HG02884 (cell line): Measurements from ENCODE around the gene BAG3.
A peak's percentile ranks its signal among the peaks of the same experiment; 100 is the strongest.
"Not testable (repeated sequence)": the region's sequence is repeated elsewhere in the genome, so short reads cannot be mapped to it uniquely, and the experiment has no call there.

Experiments used
- ATAC-seq: cut with Tn5 transposase; IDR thresholded peaks from one replicate; pipeline ENCODE4 v1.9.1; 2021; ENCODE audit warnings: mild to moderate bottlenecking, moderate library complexity; ENCODE audit not compliant: unreplicated experiment

BAG3 gene

GRCh38 chr10:119650692-119651513, at the start of gene BAG3:
Gene BAG3, plus strand, starts transcription at chr10:119651380. Its CDS starts 296 bp downstream, at chr10:119651676.
- ATAC-seq: peak; percentile 66

- ATAC-seq: no peak
Measured at GRCh38 chr10:119602241-119603095, 48.7 kb upstream of the BAG3 start.

- no peak for ATAC-seq
Measured at GRCh38 chr10:119604468-119604867, 46.7 kb upstream of the BAG3 start.

GRCh38 chr10:119608316-119609155, 42.6 kb upstream of the BAG3 start:
- no peak for ATAC-seq

GRCh38 chr10:119609516-119609915, 41.7 kb upstream of the BAG3 start:
- ATAC-seq: no peak

- no peak for ATAC-seq
Measured at GRCh38 chr10:119611433-119611832, 39.7 kb upstream of the BAG3 start.

GRCh38 chr10:119613741-119614140, 37.4 kb upstream of the BAG3 start:
- no peak for ATAC-seq

- ATAC-seq: no peak
Measured at GRCh38 chr10:119614686-119615085, 36.5 kb upstream of the BAG3 start.

GRCh38 chr10:119616882-119617570, 34.2 kb upstream of the BAG3 start:
- no peak for ATAC-seq

- ATAC-seq: no peak
Measured at GRCh38 chr10:119619215-119619614, 32.0 kb upstream of the BAG3 start.

- ATAC-seq: not testable (repeated sequence)
Measured at GRCh38 chr10:119619811-119620210, 31.4 kb upstream of the BAG3 start.

- no peak for ATAC-seq
Measured at GRCh38 chr10:119620241-119621077, 30.7 kb upstream of the BAG3 start.

GRCh38 chr10:119621078-119621384, 30.1 kb upstream of the BAG3 start:
- no peak for ATAC-seq

GRCh38 chr10:119625570-119626280, 25.5 kb upstream of the BAG3 start:
- no peak for ATAC-seq

GRCh38 chr10:119630300-119630699, 20.9 kb upstream of the BAG3 start:
- ATAC-seq: no peak

- ATAC-seq: no peak
Measured at GRCh38 chr10:119633538-119634218, 17.5 kb upstream of the BAG3 start.

- ATAC-seq: no peak
Measured at GRCh38 chr10:119634219-119634544, 17.0 kb upstream of the BAG3 start.

GRCh38 chr10:119637631-119638030, 13.5 kb upstream of the BAG3 start:
- no peak for ATAC-seq

GRCh38 chr10:119638982-119639381, 12.2 kb upstream of the BAG3 start:
- ATAC-seq: no peak
